Measurements from ENCODE around the gene BCL11B.

DNA sequence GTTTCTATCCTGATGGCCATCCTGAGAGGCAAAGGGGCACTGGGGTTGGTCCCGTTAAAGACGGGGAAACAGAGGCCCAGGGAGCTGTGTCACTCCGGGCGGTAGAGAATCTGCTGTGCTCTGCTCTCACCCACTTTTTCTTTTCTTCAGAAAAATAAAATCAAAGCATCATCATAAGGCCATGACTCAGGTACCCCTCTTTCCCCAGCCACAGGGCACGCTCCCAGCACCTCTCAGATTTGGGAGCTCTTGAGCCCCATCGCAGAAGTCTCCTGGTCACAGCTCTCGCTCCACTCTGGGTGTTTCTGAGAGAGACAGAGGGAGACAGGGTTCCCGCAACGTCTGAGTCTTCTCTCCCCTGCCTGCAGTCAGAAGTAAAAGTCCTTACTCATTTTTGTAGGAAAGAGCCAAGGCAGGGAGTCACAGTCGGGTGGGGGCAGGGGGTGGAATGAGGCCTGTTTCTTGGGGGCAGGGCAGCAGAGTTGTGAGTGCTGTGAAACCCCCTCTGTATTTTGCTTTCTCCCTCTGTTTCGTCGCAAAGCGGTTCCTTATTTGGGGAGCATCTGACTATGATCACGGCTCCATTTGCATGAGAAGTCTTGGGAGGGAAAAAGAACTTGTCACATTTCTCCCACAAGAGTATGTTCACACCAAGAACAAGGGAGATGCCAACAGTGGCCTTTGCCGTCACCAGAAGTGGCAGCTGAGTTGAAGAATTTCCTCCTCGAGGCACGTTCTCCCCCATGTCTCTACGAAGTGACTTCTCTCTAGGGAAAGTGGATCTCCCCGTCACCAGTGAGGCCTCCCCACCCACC, 139.0 kb downstream of the BCL11B start:
- no peak for TF ChIP-seq CTCF (IDR thresholded peaks at IDR 0.05; ENCODE audit: poor library complexity)
- TF ChIP-seq EZH2 (IDR thresholded peaks at IDR 0.05; ENCODE audit: borderline replicate concordance): no peak
- no peak for TF ChIP-seq EZH2phosphoT487 (IDR thresholded peaks at IDR 0.05; ENCODE audit: low read depth, severe bottlenecking, unreplicated experiment)
